ENCODE data around the gene BCAS1. TPM values are rescaled to one million over a fixed set of nuclear protein-coding genes. Genes with fewer than 3 reads are reported as not detected.

BCAS1 gene
- total RNA-seq, 1 donor: 0.84 TPM

- Histone ChIP-seq H3K4me1 (ENCODE audit: insufficient read depth, low read length) (no peaks in the 10 kb centered on the region), H3K27me3 (ENCODE audit: insufficient read depth, low read length) (no peaks in the 10 kb centered on the region), H3K4me3 (ENCODE audit: low read length) (no peak overlapping the region), H3K9me3 (ENCODE audit: low read depth, low read length) (no peaks in the 10 kb centered on the region)
Observed at GRCh38 chr20:54092021-54092420, 21.6 kb upstream of the BCAS1 start.

GRCh38 chr20:54091120-54091480, 20.7 kb upstream of the BCAS1 start:
- H3K4me3 ChIP-seq (ENCODE audit: low read length): no peak overlapping the region
- H3K4me1 ChIP-seq (ENCODE audit: insufficient read depth, low read length): no peaks in the 10 kb centered on the region

GRCh38 chr20:54090230-54091119, 20.1 kb upstream of the BCAS1 start:
- no peak overlapping the region for H3K4me3 ChIP-seq (ENCODE audit: low read length)
- no peaks in the 10 kb centered on the region for H3K9me3 ChIP-seq (ENCODE audit: low read depth, low read length)
- H3K4me1 ChIP-seq (ENCODE audit: insufficient read depth, low read length): no peaks in the 10 kb centered on the region
- H3K27me3 ChIP-seq (ENCODE audit: insufficient read depth, low read length): no peaks in the 10 kb centered on the region

More at GRCh38 chr20:54091120-54091480, 20.7 kb upstream of the BCAS1 start:
- H3K9me3 ChIP-seq (ENCODE audit: low read depth, low read length): no peaks in the 10 kb centered on the region
- H3K27me3 ChIP-seq (ENCODE audit: insufficient read depth, low read length): no peaks in the 10 kb centered on the region

GRCh38 chr20:54088430-54088829, 18.0 kb upstream of the BCAS1 start:
- Histone ChIP-seq H3K27me3 (ENCODE audit: insufficient read depth, low read length) (no peaks in the 10 kb centered on the region), H3K4me3 (ENCODE audit: low read length) (no peak overlapping the region), H3K4me1 (ENCODE audit: insufficient read depth, low read length) (no peaks in the 10 kb centered on the region), H3K9me3 (ENCODE audit: low read depth, low read length) (no peaks in the 10 kb centered on the region)

GRCh38 chr20:54086507-54087039, 16.2 kb upstream of the BCAS1 start:
- H3K4me1 ChIP-seq (ENCODE audit: insufficient read depth, low read length): no peaks in the 10 kb centered on the region
- no peak overlapping the region for H3K4me3 ChIP-seq (ENCODE audit: low read length)
- no peaks in the 10 kb centered on the region for H3K9me3 ChIP-seq (ENCODE audit: low read depth, low read length)
- H3K27me3 ChIP-seq (ENCODE audit: insufficient read depth, low read length): no peaks in the 10 kb centered on the region

- Histone ChIP-seq H3K4me3 (ENCODE audit: low read length) (no peak overlapping the region), H3K9me3 (ENCODE audit: low read depth, low read length) (no peaks in the 10 kb centered on the region), H3K4me1 (ENCODE audit: insufficient read depth, low read length) (no peaks in the 10 kb centered on the region), H3K27me3 (ENCODE audit: insufficient read depth, low read length) (no peaks in the 10 kb centered on the region)
Observed at GRCh38 chr20:54085910-54086309, 15.5 kb upstream of the BCAS1 start.

GRCh38 chr20:54085425-54085824, 15.0 kb upstream of the BCAS1 start:
- no peaks in the 10 kb centered on the region for H3K4me1 ChIP-seq (ENCODE audit: insufficient read depth, low read length)
- no peak overlapping the region for H3K4me3 ChIP-seq (ENCODE audit: low read length)
- no peaks in the 10 kb centered on the region for H3K9me3 ChIP-seq (ENCODE audit: low read depth, low read length)

GRCh38 chr20:54084727-54085388, 14.5 kb upstream of the BCAS1 start:
- Histone ChIP-seq H3K4me1 (ENCODE audit: insufficient read depth, low read length) (no peaks in the 10 kb centered on the region), H3K27me3 (ENCODE audit: insufficient read depth, low read length) (no peaks in the 10 kb centered on the region), H3K9me3 (ENCODE audit: low read depth, low read length) (no peaks in the 10 kb centered on the region), H3K4me3 (ENCODE audit: low read length) (no peak overlapping the region)

More at GRCh38 chr20:54085425-54085824, 15.0 kb upstream of the BCAS1 start:
- no peaks in the 10 kb centered on the region for H3K27me3 ChIP-seq (ENCODE audit: insufficient read depth, low read length)

- Histone ChIP-seq H3K4me1 (ENCODE audit: insufficient read depth, low read length) (peaks cover 6% of the 10 kb centered on the region), H3K4me3 (ENCODE audit: low read length) (no peak overlapping the region), H3K9me3 (ENCODE audit: low read depth, low read length) (no peaks in the 10 kb centered on the region), H3K27me3 (ENCODE audit: insufficient read depth, low read length) (no peaks in the 10 kb centered on the region)
Observed at GRCh38 chr20:54084193-54084592, 13.8 kb upstream of the BCAS1 start.

- Histone ChIP-seq H3K4me1 (ENCODE audit: insufficient read depth, low read length) (peaks cover 13% of the 10 kb centered on the region), H3K4me3 (ENCODE audit: low read length) (no peak overlapping the region), H3K9me3 (ENCODE audit: low read depth, low read length) (no peaks in the 10 kb centered on the region), H3K27me3 (ENCODE audit: insufficient read depth, low read length) (no peaks in the 10 kb centered on the region)
Observed at GRCh38 chr20:54083459-54083858, 13.1 kb upstream of the BCAS1 start.

GRCh38 chr20:54082100-54082499, 11.7 kb upstream of the BCAS1 start:
- no peaks in the 10 kb centered on the region for H3K27me3 ChIP-seq (ENCODE audit: insufficient read depth, low read length)

GRCh38 chr20:54079652-54080051, 9.3 kb upstream of the BCAS1 start:
- no peaks in the 10 kb centered on the region for H3K9me3 ChIP-seq (ENCODE audit: low read depth, low read length)
- H3K4me3 ChIP-seq (ENCODE audit: low read length): no peak overlapping the region
- no peaks in the 10 kb centered on the region for H3K27me3 ChIP-seq (ENCODE audit: insufficient read depth, low read length)
- H3K4me1 ChIP-seq (ENCODE audit: insufficient read depth, low read length): peaks cover 18% of the 10 kb centered on the region

More at GRCh38 chr20:54082100-54082499, 11.7 kb upstream of the BCAS1 start:
- no peak overlapping the region for H3K4me3 ChIP-seq (ENCODE audit: low read length)
- H3K4me1 ChIP-seq (ENCODE audit: insufficient read depth, low read length): peaks cover 18% of the 10 kb centered on the region
- H3K9me3 ChIP-seq (ENCODE audit: low read depth, low read length): no peaks in the 10 kb centered on the region

- Histone ChIP-seq H3K27me3 (ENCODE audit: insufficient read depth, low read length) (no peaks in the 10 kb centered on the region), H3K4me3 (ENCODE audit: low read length) (no peak overlapping the region), H3K9me3 (ENCODE audit: low read depth, low read length) (no peaks in the 10 kb centered on the region), H3K4me1 (ENCODE audit: insufficient read depth, low read length) (peaks cover 18% of the 10 kb centered on the region)
Observed at GRCh38 chr20:54078296-54078984, 8.0 kb upstream of the BCAS1 start.

- peaks cover 18% of the 10 kb centered on the region for H3K4me1 ChIP-seq (ENCODE audit: insufficient read depth, low read length)
- no peak overlapping the region for H3K4me3 ChIP-seq (ENCODE audit: low read length)
- no peaks in the 10 kb centered on the region for H3K27me3 ChIP-seq (ENCODE audit: insufficient read depth, low read length)
- no peaks in the 10 kb centered on the region for H3K9me3 ChIP-seq (ENCODE audit: low read depth, low read length)
Observed at GRCh38 chr20:54076259-54076658, 5.9 kb upstream of the BCAS1 start.

GRCh38 chr20:54075322-54075721, 4.9 kb upstream of the BCAS1 start:
- no peaks in the 10 kb centered on the region for H3K27me3 ChIP-seq (ENCODE audit: insufficient read depth, low read length)

More at GRCh38 chr20:54075322-54075721, 4.9 kb upstream of the BCAS1 start:
- no peaks in the 10 kb centered on the region for H3K9me3 ChIP-seq (ENCODE audit: low read depth, low read length)
- peaks cover 18% of the 10 kb centered on the region for H3K4me1 ChIP-seq (ENCODE audit: insufficient read depth, low read length)
- H3K4me3 ChIP-seq (ENCODE audit: low read length): no peak overlapping the region
